Stimulated activated CD8-positive, alpha-beta memory T cell treated with anti-CD3 and anti-CD28 coated beads, Interleukin-12 subunit alpha, Interleukin-12 subunit beta, amount 100 ng/mL, for 24 hours (primary cell): ENCODE data around the gene CHPF2.

Experiments used
- DNase-seq: peaks from one replicate; pipeline ENCODE4 v3.0.0-alpha.2; 2020; ENCODE audit errors: extremely low read depth

CHPF2 gene

GRCh38 chr7:151235091-151235787, 3.0 kb downstream of the CHPF2 start:
- DNase-seq: no peak

- DNase-seq: no peak
Observed at GRCh38 chr7:151236406-151236805, 4.1 kb downstream of the CHPF2 start.

- DNase-seq: no peak
Observed at GRCh38 chr7:151237244-151238189, 5.2 kb downstream of the CHPF2 start.

GRCh38 chr7:151238190-151238810, 6.0 kb downstream of the CHPF2 start:
- DNase-seq: no peak

GRCh38 chr7:151238924-151239836, 6.9 kb downstream of the CHPF2 start:
- no peak for DNase-seq

- DNase-seq: no peak
Observed at GRCh38 chr7:151239837-151240459, 7.7 kb downstream of the CHPF2 start.

- DNase-seq: no peak
Observed at GRCh38 chr7:151240536-151240935, 8.3 kb downstream of the CHPF2 start.

- no peak for DNase-seq
Observed at GRCh38 chr7:151240942-151241754, 8.9 kb downstream of the CHPF2 start.

GRCh38 chr7:151241755-151242096, 9.4 kb downstream of the CHPF2 start:
- no peak for DNase-seq

GRCh38 chr7:151242159-151243044, 10.1 kb downstream of the CHPF2 start:
- no peak for DNase-seq

- no peak for DNase-seq
Observed at GRCh38 chr7:151243045-151243349, 10.7 kb downstream of the CHPF2 start.

GRCh38 chr7:151243408-151244195, 11.3 kb downstream of the CHPF2 start:
- no peak for DNase-seq

GRCh38 chr7:151244196-151244840, 12.0 kb downstream of the CHPF2 start:
- no peak for DNase-seq

GRCh38 chr7:151244841-151245346, 12.6 kb downstream of the CHPF2 start:
- no peak for DNase-seq

GRCh38 chr7:151245360-151246101, 13.2 kb downstream of the CHPF2 start:
- no peak for DNase-seq

GRCh38 chr7:151246102-151246850, 14.0 kb downstream of the CHPF2 start:
- DNase-seq: no peak
